Left ventricle myocardium inferior (tissue), 1 donor: ENCODE results near the gene CFAP46. TPM values are rescaled to one million over a fixed set of nuclear protein-coding genes. Genes with fewer than 3 reads are reported as not detected.
"Not testable (repeated sequence)": the region's sequence is repeated elsewhere in the genome, so short reads cannot be mapped to it uniquely, and the experiment has no call there.

ENCODE experiments used
- DNase-seq: peaks from one replicate; pipeline ENCODE4 v3.0.0-alpha.2; 2020
- H3K27ac ChIP-seq: fragments of 200-600 bp; replicated peaks from 2 replicates; pipeline ENCODE4 v1.8.0; 2021
- H3K27me3 ChIP-seq: fragments of 200-600 bp; 2 replicates; pipeline ENCODE4 v1.8.0; 2021; ENCODE audit warnings: low read depth
- H3K36me3 ChIP-seq: fragments of 200-600 bp; 2 replicates; pipeline ENCODE4 v1.8.0; 2021
- H3K4me1 ChIP-seq: fragments of 200-600 bp; 2 replicates; pipeline ENCODE4 v1.8.0; 2021
- H3K4me3 ChIP-seq: fragments of 200-600 bp; 2 replicates; pipeline ENCODE4 v1.8.0; 2021; ENCODE audit warnings: mild to moderate bottlenecking, moderate library complexity
- H3K9me3 ChIP-seq: fragments of 200-600 bp; replicated peaks from 2 replicates; pipeline ENCODE4 v1.8.0; 2021
- intact Hi-C: fragments of 100-400 bp; cut with micrococcal nuclease; formaldehyde crosslinking; loops from one replicate; pipeline ENCODE4 v1.11.0; 2022
- total RNA-seq: library from RNA; stranded (reverse); fragmentation: NEBNext Ultra II Directional; extraction: Animal tissue kit (Norgen Biotek cat#: 25700); gene quantifications from one replicate; pipeline ENCODE4 v1.2.1, GENCODE V29; 2021
- TF ChIP-seq, protein P1 (sequence below): fragments of 200-600 bp; IDR thresholded peaks from 2 replicates; pipeline ENCODE4 v1.8.0; 2021; ENCODE audit warnings: antibody characterized with exemption, mild to moderate bottlenecking, borderline replicate concordance
- donor health status: DM: no; HTN: yes; CAD: no; lungs with severe emphysema.

CFAP46 gene
- total RNA-seq, 1 donor from 2014 or later = 0.99 TPM

DNA sequence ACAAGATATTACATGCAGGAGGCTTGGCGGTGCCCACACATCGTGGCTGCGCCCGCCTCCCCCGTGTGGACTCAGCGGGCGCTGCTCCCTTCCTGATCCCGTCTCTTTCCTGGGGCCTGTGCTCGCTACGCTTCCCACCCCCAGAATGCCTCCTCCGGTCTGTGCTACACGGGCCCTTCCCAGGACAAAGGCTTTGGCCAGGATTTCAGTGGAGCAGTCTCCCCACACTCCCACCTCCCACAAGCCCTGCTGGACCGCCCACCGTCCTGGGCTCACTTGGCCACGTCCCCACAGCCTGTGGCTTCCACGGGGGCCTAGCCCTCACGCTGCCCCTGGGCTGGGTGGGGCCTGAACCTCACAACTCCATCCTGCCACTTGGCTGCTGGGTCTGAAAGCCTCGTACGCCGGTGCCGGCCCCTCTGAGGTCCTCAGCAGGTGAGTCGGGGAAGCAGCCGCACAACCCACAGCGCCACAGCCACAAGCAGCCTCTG is 17.3 kb downstream of the CFAP46 start:
- Histone ChIP-seq H3K4me1 (no peaks in the 10 kb centered on the region), H3K4me3 (no peak overlapping the region), H3K27ac (no peak overlapping the region), H3K36me3 (no peaks in the 10 kb centered on the region), H3K9me3 (no peaks in the 10 kb centered on the region), H3K27me3 (peaks cover 22% of the 10 kb centered on the region)
- intact Hi-C loops = no loop called here
- TF ChIP-seq, protein P1, sequence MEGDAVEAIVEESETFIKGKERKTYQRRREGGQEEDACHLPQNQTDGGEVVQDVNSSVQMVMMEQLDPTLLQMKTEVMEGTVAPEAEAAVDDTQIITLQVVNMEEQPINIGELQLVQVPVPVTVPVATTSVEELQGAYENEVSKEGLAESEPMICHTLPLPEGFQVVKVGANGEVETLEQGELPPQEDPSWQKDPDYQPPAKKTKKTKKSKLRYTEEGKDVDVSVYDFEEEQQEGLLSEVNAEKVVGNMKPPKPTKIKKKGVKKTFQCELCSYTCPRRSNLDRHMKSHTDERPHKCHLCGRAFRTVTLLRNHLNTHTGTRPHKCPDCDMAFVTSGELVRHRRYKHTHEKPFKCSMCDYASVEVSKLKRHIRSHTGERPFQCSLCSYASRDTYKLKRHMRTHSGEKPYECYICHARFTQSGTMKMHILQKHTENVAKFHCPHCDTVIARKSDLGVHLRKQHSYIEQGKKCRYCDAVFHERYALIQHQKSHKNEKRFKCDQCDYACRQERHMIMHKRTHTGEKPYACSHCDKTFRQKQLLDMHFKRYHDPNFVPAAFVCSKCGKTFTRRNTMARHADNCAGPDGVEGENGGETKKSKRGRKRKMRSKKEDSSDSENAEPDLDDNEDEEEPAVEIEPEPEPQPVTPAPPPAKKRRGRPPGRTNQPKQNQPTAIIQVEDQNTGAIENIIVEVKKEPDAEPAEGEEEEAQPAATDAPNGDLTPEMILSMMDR = no peak
- no peak for DNase-seq

DNA sequence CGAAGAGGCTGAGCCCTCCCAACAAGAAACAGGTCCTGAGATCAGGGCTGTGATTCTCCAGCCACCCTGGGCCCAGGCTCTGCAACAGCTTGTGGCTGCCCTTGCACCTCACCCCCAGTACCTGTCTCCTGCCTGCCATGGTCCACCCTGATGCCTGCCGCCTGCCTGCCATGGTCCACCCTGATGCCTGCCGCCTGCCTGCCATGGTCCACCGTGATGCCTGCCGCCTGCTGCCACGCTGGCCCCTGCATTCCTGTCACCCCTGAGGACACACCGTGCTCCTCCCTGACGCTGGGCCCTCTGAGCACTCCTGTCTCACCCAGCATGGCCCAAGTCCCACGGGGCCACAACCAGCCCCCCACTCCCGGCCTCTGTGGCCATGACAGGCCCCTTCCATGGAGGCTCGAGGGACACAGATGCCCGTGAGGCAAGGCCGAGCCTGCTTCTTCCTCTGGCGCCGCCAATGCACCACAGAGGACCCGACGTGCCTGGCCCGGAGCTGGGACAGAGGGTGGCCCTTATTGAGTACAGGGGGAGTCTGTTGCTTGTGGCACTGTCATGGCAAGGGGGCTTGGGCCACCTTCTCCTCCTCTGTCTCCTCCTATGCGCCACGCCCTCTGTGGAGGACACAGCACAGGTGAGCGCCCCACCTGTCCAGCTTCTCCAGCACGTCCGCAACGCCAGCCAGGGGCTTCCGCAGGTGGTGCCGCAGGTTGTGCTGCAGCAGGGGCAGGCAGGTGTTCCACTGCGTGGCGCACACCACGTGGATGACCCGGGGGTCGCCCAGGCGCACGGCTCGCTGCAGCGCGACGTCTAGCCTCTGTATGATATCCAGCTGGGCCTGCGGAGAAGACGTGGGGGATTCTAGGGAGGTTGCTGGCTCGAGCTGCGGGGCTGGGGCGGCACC is 18.1 kb downstream of the CFAP46 start:
- intact Hi-C loops = no loop called here
- no peak for DNase-seq
- Histone ChIP-seq H3K36me3 (no peaks in the 10 kb centered on the region), H3K9me3 (no peaks in the 10 kb centered on the region), H3K27me3 (peaks cover 30% of the 10 kb centered on the region), H3K4me1 (no peaks in the 10 kb centered on the region), H3K4me3 (no peak overlapping the region), H3K27ac (no peak overlapping the region)
- TF ChIP-seq, protein P1 = no peak

DNA sequence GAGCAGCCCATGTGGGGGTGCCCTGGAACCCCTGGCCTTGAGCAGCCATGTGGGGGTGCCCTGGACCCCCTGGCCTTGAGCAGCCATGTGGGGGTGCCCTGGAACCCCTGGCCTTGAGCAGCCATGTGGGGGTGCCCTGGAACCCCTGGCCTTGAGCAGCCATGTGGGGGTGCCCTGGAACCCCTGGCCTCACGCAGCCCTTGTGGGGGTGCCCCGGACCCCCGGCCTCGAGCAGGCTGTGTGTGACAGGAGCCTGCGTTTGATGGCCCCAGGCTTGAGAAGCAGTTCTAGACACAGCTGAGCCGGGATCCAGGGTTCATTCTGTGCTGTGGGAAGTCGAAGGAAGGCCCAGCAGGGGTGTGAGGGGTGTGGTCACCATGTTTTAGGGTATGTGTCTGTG is 19.0 kb downstream of the CFAP46 start:
- peaks cover 38% of the 10 kb centered on the region for H3K27me3 ChIP-seq
- H3K4me1 ChIP-seq, H3K27ac ChIP-seq, H3K4me3 ChIP-seq, DNase-seq, intact Hi-C loops, H3K36me3 ChIP-seq, H3K9me3 ChIP-seq: not testable (repeated sequence)

DNA sequence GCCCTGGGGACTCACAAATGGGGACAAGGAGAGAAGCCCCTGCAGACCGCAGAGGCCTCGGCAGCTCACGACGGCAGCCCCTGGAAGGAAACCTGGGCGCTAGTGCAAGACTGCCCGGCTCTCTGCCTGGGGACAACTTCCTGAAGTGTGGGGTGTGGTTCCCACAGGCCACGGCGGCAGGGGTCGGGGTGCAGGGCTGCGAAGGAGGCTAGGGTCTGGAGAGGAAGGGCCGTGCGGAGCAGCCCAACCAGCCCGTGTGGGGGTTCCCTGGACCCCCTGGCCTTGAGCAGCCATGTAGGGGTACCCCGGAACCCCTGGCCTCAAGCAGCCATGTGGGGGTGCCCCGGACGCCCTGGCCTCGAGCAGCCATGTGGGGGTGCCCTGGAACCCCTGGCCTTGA is 19.5 kb downstream of the CFAP46 start:
- Histone ChIP-seq H3K27ac (no peak overlapping the region), H3K27me3 (peaks cover 38% of the 10 kb centered on the region), H3K4me3 (no peak overlapping the region), H3K36me3 (no peaks in the 10 kb centered on the region), H3K9me3 (no peaks in the 10 kb centered on the region), H3K4me1 (no peaks in the 10 kb centered on the region)
- TF ChIP-seq, protein P1 = no peak
- intact Hi-C loops = no loop called here
- DNase-seq = no peak

DNA sequence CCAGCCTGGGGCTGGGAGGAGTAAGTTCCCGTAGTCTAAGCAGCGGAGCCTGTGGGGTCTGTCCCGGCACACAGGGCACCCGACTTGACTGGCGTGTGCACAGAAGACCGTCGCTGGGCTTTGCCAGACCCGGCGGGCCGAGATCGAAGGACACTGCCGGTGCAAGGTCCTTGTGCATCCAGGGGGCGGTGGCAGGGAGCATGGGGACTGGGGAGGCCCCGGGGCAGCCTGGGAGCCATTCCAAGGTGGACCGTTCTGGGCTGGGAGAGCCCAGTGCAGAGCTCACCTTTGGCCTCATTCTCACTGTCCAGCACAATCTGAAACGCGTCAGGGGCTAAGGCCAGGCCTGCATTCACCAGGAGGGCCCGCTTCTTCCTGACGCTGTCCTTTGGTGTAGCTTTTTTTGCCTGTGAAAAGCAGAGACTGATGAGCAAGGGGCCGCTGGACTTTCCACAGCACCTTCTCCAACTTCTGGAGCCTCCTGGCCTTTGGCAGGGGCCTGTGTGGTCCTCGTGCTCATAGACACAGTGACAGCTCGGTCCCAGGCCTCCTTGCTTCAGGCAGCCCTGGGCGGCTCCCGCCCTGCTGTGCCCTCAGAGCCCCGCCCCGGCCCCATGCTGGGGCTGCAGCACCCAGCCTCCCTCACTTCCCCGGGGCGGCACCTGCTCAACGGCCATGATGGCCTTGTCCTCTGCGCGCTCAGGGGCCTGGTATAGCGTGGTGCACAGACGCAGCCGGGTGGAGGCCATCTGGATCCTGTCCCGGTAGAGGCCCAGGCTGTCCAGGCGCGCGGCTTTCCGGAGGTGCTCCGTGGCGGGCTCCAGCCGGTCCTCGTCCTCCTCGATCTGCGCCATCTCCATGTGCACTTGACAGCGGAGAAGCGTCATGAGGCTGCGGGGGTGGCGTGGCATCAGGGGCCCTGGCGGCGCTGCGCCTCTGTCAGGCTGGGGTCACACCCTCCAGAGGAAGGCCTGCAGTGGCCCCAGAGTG is 20.3 kb downstream of the CFAP46 start:
- DNase-seq = no peak
- H3K27me3 ChIP-seq = peaks cover 38% of the 10 kb centered on the region
- H3K9me3 ChIP-seq = no peaks in the 10 kb centered on the region
- H3K27ac ChIP-seq = no peak overlapping the region
- no peaks in the 10 kb centered on the region for H3K36me3 ChIP-seq
- no peaks in the 10 kb centered on the region for H3K4me1 ChIP-seq
- TF ChIP-seq, protein P1 = no peak
- H3K4me3 ChIP-seq = no peak overlapping the region
- intact Hi-C loops = no loop called here
